ENCODE data around the gene SOBP.

DNA sequence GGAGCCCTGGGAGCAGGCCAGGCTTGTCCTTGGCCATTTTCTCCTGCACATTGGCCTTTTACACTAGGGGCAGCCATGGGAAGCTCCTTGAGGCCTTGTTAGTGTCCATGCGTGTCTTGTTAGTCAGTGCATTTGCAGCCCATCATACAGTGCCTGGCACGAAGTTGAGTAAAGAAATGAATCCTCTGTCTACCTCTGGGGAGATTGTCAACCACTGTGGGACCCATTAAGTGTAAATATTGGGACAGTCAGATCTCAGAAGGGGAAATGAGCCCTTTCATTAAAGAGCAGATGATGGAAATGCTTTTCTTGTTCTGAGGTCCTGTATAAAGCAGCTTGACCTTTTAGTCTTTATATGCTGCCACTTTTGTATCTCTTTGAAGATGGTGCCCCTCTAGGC, 33.9 kb downstream of the SOBP start:
- TF ChIP-seq, protein P1, sequence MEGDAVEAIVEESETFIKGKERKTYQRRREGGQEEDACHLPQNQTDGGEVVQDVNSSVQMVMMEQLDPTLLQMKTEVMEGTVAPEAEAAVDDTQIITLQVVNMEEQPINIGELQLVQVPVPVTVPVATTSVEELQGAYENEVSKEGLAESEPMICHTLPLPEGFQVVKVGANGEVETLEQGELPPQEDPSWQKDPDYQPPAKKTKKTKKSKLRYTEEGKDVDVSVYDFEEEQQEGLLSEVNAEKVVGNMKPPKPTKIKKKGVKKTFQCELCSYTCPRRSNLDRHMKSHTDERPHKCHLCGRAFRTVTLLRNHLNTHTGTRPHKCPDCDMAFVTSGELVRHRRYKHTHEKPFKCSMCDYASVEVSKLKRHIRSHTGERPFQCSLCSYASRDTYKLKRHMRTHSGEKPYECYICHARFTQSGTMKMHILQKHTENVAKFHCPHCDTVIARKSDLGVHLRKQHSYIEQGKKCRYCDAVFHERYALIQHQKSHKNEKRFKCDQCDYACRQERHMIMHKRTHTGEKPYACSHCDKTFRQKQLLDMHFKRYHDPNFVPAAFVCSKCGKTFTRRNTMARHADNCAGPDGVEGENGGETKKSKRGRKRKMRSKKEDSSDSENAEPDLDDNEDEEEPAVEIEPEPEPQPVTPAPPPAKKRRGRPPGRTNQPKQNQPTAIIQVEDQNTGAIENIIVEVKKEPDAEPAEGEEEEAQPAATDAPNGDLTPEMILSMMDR (conservative IDR thresholded peaks at IDR 0.05) = no peak
- TF ChIP-seq EZH2 (IDR thresholded peaks at IDR 0.05; ENCODE audit: low read depth) = no peak

All from PC-9 (cell line).